K562 (cell line): Measurements from ENCODE around the gene RAB24. TPM values are rescaled to one million over a fixed set of nuclear protein-coding genes. Genes with fewer than 3 reads are reported as not detected.

ENCODE experiments used
- DPF2 ChIP-seq: fragments of 450-650 bp; IDR thresholded peaks from 2 replicates; pipeline ENCODE4 v1.6.1; 2016
- ELK3 ChIP-seq: fragments of 450-650 bp; formaldehyde crosslinking; IDR thresholded peaks from 2 replicates; pipeline ENCODE4 v1.4.0; 2020; ENCODE audit warnings: mild to moderate bottlenecking
- GATAD2A ChIP-seq: fragments of 450-650 bp; IDR thresholded peaks from 2 replicates; pipeline ENCODE4 v1.6.1; 2017
- KLF13 ChIP-seq: fragments of 450-650 bp; IDR thresholded peaks from 2 replicates; pipeline ENCODE4 v1.6.1; 2016; ENCODE audit warnings: missing genetic modification characterization, low read depth, mild to moderate bottlenecking, missing compliant biosample characterization, moderate library complexity, borderline replicate concordance
- MEIS2 ChIP-seq: fragments of 450-650 bp; IDR thresholded peaks from 2 replicates; pipeline ENCODE4 v1.6.1; 2014; ENCODE audit warnings: mild to moderate bottlenecking; ENCODE audit not compliant: partially characterized antibody
- NBN ChIP-seq: fragments of 450-650 bp; IDR thresholded peaks from 2 replicates; pipeline ENCODE4 v1.6.1; 2016; ENCODE audit warnings: low read depth, mild to moderate bottlenecking
- PHB2 ChIP-seq: fragments of 450-650 bp; IDR thresholded peaks from 2 replicates; pipeline ENCODE4 v1.6.1; 2017; ENCODE audit warnings: low read depth
- PRDM10 ChIP-seq: fragments of 450-650 bp; IDR thresholded peaks from 2 replicates; pipeline ENCODE4 v1.6.1; 2018; ENCODE audit not compliant: partially characterized antibody
- RAD21 ChIP-seq, 2 experiments: fragments of 250-450 bp in 1 of 2; fragments of 450-650 bp in 1 of 2; sonication (Bioruptor Pico) in 1 of 2; formaldehyde crosslinking in 1 of 2; IDR thresholded peaks in 1 of 2; conservative IDR thresholded peaks in 1 of 2; 2 replicates each; pipeline versions ENCODE4 v1.4.0 to v1.8.0; 2020 to 2022; ENCODE audit warnings: mild to moderate bottlenecking in 2 of 2, moderate library complexity in 1 of 2
- SMARCC2 ChIP-seq: fragments of 450-650 bp; IDR thresholded peaks from 2 replicates; pipeline ENCODE4 v1.6.1; 2017; ENCODE audit warnings: antibody characterized with exemption, moderate library complexity, mild to moderate bottlenecking, low read depth
- ZNF384 ChIP-seq: IDR thresholded peaks from 2 replicates; pipeline ENCODE4 v1.6.1; 2012; ENCODE audit warnings: low read depth, low read length, improper control_type of control experiment
- polyA plus RNA-seq, 8 experiments: library from polyadenylated mRNA; depleted of rRNA in 4 of 8; stranded (reverse) in 5 of 8; unstranded in 3 of 8; fragments of >200 nt; fragmentation: Nextera tagmentation in 2 of 8; fragmentation: Illumina TruSeq in 1 of 8; extraction: Ambion mirVana in 2 of 8; extraction: Trizol in 1 of 8; gene quantifications; 2 replicates each; pipeline versions ENCODE4 v1.2.1 to v1.2.3, GENCODE V29; 2011 to 2014; ENCODE audit warnings: inconsistent platforms in 1 of 8, missing spikeins in 1 of 8
- total RNA-seq, 7 experiments: library from RNA; depleted of rRNA in 6 of 7; stranded (reverse); fragments of >200 nt in 6 of 7; fragmentation: Illumina TruSeq in 2 of 7; extraction: Trizol in 2 of 7; gene quantifications; 2 replicates each; pipeline versions ENCODE4 v1.2.1 to v1.2.3, GENCODE V29; 2011 to 2021; ENCODE audit warnings: low replicate concordance in 1 of 7
- TF ChIP-seq, protein P1 (sequence below): IDR thresholded peaks from 2 replicates; pipeline ENCODE4 v1.6.1; 2011; ENCODE audit warnings: borderline replicate concordance, low read depth, mild to moderate bottlenecking, moderate library complexity, low read length; ENCODE audit not compliant: insufficient read depth, poor library complexity, severe bottlenecking

RAB24 gene
- total and polyA plus RNA-seq, 9 of the 15 experiments (the other 6 are each of a cell fraction or from before 2014, with no cell fraction given), result 13.9 to 107 (median 34.8) TPM

GRCh38 chr5:177300236-177300880, 3.2 kb downstream of the RAB24 start (continued):
- TF ChIP-seq PRDM10 (peak; percentile 28), DPF2 (peak; percentile 24; the same call in 1 of the 2 replicates), MEIS2 (peak; percentile 75), ZNF384 (no peak), NBN (0 out of 2 replicates have a peak, but pooled peaks have one; percentile 55), KLF13 (no peak), PHB2 (no peak), GATAD2A (0 out of 2 replicates have a peak, but pooled peaks have one; percentile 32), ELK3 (CRISPR knock-in tag) (no peak), SMARCC2 (no peak), RAD21 (CRISPR knock-in tag; conservative IDR thresholded peaks at IDR 0.05 in 1 of 2, IDR thresholded peaks at IDR 0.05 in 1 of 2) (peak in 1 of 2 experiments; percentile 42; a peak in 2 of 4 replicates)
- TF ChIP-seq, protein P1, sequence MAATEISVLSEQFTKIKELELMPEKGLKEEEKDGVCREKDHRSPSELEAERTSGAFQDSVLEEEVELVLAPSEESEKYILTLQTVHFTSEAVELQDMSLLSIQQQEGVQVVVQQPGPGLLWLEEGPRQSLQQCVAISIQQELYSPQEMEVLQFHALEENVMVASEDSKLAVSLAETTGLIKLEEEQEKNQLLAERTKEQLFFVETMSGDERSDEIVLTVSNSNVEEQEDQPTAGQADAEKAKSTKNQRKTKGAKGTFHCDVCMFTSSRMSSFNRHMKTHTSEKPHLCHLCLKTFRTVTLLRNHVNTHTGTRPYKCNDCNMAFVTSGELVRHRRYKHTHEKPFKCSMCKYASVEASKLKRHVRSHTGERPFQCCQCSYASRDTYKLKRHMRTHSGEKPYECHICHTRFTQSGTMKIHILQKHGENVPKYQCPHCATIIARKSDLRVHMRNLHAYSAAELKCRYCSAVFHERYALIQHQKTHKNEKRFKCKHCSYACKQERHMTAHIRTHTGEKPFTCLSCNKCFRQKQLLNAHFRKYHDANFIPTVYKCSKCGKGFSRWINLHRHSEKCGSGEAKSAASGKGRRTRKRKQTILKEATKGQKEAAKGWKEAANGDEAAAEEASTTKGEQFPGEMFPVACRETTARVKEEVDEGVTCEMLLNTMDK, result peak; percentile 56
